Left forelimb (tissue), 1 donor: ENCODE results near the gene GMCL1.
"Not testable (repeated sequence)": the region's sequence is repeated elsewhere in the genome, so short reads cannot be mapped to it uniquely, and the experiment has no call there.

Source experiments
- DNase-seq: peaks from one replicate; pipeline ENCODE4 v3.0.0-alpha.2; 2018; ENCODE audit warnings: low spot score

The GMCL1 gene

GRCh38 chr2:69848186-69848790, 18.8 kb downstream of the GMCL1 start:
- no peak for DNase-seq

DNA sequence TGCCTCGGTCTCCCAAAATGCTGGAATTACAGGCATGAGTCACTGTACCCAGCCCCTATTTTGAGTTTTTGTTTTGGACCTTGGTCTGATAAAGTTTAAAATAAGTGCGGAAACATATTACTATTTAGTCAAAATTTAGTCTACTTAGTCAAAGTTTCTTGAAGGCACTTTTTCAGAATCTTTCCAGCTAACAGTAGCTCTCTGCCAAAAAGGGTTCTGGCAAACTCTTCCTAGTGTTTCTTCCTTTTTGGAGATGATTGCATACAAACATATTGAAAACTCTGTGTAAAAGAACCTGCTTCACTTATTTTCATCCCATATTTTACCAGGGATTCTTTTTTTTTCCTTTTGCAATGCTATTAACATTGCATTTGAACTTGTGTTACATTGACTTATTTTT, 28.8 kb downstream of the GMCL1 start:
- DNase-seq = no peak

DNA sequence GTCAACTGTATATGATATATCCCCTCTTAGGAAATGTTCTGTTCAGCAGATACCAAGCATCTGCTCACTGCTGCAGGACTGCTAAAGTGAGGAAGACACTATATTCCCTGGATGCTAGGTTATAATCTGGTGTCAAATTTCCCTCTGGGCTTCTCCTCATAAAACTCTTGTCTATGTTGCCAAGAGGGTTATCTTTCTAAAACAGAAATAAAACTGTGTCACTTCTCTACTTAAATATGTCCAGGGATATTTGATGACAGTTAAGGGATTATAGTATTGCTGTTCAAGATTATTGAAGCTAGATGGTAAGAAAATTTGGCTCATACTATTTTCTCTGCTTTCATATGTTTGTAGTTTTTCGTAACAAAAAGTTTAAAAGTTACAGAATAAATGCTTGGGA, 33.8 kb downstream of the GMCL1 start:
- DNase-seq = no peak

DNA sequence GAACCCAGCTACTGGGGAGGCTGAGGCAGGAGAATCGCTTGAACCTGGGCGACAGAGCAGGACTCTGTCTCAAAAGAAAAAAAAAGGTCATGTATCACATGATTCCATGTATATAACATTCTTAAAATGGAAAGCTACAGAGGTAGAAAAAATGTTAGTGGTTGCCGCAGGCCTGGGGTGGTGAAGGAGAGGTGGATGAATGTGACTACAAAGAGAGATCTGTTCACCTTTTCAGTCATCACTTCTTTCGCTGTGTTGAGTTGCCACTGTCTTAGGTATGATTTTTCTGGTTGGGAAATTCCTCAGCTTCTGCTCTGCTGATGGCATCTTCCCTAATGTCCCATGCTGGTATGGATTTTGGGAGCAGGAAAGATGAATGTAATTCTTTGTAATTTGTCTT, 59.0 kb downstream of the GMCL1 start:
- no peak for DNase-seq

GRCh38 chr2:69889302-69889701, 59.8 kb downstream of the GMCL1 start:
- DNase-seq = no peak

DNA sequence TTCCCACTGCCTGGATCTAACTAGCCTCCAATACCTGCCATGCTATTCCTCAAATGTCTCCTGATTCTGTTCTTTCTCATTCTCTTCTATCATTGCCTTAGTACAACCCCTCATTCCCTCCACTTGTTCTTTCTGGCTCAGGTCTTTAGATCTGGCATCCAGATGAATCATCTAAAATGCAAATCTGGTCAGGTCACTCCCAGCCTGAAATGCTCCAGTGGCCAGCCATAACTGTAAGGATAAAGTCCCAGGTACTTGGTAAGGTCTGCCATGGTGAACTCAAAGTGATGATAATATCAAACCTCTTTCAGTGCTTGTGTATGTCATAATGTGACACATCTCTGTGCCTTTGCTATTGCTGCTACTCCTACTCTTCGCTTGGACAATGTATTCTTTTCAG, 61.4 kb downstream of the GMCL1 start:
- no peak for DNase-seq

GRCh38 chr2:69892838-69893424, 63.5 kb downstream of the GMCL1 start:
- not testable (repeated sequence) for DNase-seq

- DNase-seq = peak; percentile 93
Observed at GRCh38 chr2:69893684-69894551, 64.5 kb downstream of the GMCL1 start, which contains the start of gene SNRNP27. Gene SNRNP27 (plus strand): TSS chr2:69893956. CDS start chr2:69893985, 29 bp downstream.

- not testable (repeated sequence) for DNase-seq
Observed at GRCh38 chr2:69894737-69895136, 65.3 kb downstream of the GMCL1 start.

GRCh38 chr2:69902213-69902922, 72.9 kb downstream of the GMCL1 start:
- no peak for DNase-seq

DNA sequence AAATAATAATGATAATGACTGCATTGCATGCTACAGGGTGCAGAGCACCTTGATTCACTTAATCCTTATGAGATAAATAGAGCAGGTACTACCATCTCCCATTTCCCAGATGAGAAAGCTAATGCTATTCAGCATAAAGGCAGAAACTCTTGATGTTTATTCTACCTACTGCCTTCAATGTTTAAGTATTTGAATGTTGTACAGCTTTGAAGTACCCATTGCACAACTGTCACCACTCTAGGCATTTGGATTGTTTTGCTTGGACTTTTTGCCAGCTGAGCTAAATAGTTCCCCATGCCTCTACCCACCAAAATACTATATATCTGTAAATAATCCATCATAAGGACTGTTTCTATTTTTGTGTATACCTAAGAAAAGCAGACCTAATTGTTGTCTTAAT, 77.8 kb downstream of the GMCL1 start:
- no peak for DNase-seq

DNA sequence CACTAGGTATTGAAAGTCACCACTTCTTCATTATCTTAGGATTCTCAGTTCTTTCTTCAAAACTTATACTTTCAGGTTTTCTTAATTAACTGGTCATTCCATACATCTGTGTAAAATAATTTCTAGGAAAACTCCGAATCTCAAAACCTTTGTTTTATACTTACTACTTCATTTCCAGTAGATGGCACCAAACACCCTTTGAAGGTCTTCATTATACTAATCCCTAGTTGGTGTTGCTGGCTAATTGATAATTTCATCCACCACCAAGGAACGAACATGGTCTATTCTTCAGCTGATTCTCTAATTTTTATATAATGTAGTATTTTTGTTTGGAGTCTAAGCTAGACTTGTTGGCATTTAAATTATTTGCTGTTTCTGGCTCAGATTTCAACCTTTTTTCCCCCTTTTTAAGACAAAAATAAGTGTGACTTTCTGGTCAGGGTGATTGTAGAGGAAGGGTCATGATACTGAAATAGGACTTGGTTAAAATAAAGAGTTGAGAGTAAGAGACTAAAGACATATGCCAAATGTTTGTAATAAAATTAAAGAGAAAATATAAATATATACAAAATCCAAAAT, 82.6 kb downstream of the GMCL1 start:
- no peak for DNase-seq

DNA sequence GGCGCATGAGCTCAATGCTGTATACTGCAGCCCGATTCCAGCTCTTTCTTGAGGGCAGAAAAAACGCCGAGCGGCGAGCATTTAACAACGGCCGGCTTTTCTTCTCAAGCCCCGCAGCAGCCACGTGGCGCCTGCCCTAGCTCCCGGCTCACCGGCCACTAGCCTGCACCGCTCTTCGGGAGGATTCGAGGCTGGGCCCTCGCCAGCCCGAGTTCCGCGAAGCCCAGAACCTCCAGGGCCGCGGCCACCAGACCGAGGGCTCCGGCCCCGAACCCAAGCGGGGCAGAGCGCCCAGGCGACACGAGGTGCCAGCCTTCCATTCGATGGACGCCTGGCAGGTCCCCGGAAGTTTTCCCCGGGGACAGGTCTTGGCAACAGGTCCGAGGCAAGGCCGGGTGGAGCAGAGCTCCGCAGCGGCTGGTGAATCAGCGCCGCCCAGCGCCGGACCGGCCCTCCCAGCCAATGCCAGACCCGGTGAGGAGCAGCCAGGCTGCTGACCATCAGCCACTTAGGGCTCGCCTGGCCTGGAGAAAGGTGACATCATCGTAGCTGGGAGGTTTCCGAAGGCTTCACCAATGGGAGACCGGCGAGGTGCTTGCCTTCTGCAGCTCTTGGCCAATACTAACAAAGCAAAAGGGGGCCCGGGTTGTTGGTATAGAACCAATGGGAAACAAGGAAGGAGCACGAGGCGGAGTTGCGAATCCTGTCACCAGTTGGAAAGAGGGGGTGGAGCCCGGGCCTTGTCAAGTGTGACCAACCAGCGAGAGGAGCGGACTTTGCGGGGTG, 84.9 kb downstream of the GMCL1 start:
- DNase-seq = peak; percentile 100

- DNase-seq = no peak
Observed at GRCh38 chr2:69914950-69915945, 85.8 kb downstream of the GMCL1 start, which contains the start of gene MXD1. Gene MXD1 (plus strand): TSS chr2:69915109. CDS start chr2:69915331, 222 bp downstream.

DNA sequence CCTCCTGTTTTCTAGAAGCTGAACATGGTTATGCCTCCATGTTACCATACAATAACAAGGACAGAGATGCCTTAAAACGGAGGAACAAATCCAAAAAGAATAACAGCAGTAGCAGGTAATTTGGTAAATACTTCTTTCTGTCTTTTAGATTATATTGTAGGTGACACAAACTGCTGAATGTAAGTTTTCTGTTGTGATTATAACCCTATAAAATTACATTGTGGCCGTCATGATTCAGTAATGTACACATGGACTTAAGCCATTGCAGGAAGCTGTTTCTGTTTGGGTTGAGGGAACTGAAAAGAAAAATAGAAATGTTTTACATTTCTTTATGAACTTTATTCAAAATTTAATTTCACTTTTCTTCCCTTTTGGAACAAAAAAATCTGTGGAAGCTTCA, 86.6 kb downstream of the GMCL1 start:
- no peak for DNase-seq

DNA sequence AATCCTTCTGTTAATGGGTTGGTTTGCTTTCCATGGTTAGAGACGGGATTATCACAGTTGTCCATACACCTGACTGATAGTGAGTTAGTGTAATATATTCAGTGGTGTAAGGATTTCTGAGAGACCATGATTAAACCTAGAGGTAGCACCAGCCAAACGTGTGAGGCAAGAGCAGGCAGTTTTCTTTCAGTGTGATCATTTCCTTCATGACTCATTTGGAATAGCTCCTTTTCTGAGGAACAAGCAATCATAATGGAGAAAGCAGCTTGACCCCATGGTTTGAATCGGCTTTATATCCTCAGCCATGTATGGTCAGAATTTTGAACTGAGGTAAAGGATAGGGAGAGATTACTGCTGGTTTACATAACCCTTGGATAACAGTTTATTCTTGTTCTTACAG, 88.4 kb downstream of the GMCL1 start:
- no peak for DNase-seq

- no peak for DNase-seq
Observed at GRCh38 chr2:69918401-69918800, 88.9 kb downstream of the GMCL1 start.

DNA sequence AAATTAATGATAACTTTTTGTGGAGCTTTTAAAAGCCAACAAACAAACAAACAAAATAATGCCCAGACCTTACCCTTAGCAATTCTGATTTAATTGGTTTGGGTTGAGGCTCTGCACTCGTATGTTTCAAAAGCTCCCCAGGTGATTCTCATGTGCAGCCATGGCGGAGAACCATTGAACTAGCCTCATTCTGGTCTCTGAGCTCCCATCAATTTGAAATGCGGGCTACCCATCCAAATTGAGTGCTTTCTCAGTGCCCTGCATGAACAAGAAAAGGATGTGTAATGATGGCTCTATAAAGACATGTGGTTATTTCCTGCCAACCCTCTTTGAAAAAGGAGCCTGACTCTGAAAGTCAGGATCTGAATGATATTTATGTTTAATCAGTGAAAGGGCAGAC, 93.7 kb downstream of the GMCL1 start:
- DNase-seq = no peak

- DNase-seq = no peak
Observed at GRCh38 chr2:69926849-69927515, 97.5 kb downstream of the GMCL1 start.
